ENCODE data around the gene TRERF1. TPM values are rescaled to one million over a fixed set of nuclear protein-coding genes. Genes with fewer than 3 reads are reported as not detected.

The TRERF1 gene
- total RNA-seq, 1 donor from 2014 or later: 13.2 TPM

DNA sequence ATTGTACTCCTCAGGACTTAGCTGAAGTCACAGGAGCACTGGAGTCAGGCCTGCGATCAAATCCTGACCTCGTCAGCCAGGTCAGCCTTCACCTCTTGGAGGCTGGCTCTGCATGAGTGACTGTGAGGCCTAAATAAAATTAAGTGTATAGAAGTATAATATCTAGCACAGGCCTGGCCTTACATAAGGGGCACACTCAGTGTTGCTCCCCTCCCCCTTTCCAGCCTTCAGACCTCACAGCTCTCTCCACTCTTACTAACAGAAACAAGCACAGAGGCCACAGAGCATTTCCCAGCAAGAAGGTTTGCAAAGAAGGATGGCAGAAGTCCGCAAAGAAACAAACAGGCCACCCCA, 84.8 kb downstream of the TRERF1 start:
- peaks cover 16% of the 10 kb centered on the region for H3K36me3 Mint-ChIP-seq
- H3K4me3 Mint-ChIP-seq: no peak overlapping the region
- H3K4me1 Mint-ChIP-seq (ENCODE audit: unreplicated experiment): peaks cover 16% of the 10 kb centered on the region
- H3K27me3 Mint-ChIP-seq: no peaks in the 10 kb centered on the region
- no peaks in the 10 kb centered on the region for H3K9me3 Mint-ChIP-seq
- no peak overlapping the region for H3K27ac Mint-ChIP-seq
- TF ChIP-seq, protein P1, sequence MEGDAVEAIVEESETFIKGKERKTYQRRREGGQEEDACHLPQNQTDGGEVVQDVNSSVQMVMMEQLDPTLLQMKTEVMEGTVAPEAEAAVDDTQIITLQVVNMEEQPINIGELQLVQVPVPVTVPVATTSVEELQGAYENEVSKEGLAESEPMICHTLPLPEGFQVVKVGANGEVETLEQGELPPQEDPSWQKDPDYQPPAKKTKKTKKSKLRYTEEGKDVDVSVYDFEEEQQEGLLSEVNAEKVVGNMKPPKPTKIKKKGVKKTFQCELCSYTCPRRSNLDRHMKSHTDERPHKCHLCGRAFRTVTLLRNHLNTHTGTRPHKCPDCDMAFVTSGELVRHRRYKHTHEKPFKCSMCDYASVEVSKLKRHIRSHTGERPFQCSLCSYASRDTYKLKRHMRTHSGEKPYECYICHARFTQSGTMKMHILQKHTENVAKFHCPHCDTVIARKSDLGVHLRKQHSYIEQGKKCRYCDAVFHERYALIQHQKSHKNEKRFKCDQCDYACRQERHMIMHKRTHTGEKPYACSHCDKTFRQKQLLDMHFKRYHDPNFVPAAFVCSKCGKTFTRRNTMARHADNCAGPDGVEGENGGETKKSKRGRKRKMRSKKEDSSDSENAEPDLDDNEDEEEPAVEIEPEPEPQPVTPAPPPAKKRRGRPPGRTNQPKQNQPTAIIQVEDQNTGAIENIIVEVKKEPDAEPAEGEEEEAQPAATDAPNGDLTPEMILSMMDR (conservative IDR thresholded peaks at IDR 0.05): no peak
- no peak for DNase-seq (ENCODE audit: extremely low spot score, unreplicated experiment)

DNA sequence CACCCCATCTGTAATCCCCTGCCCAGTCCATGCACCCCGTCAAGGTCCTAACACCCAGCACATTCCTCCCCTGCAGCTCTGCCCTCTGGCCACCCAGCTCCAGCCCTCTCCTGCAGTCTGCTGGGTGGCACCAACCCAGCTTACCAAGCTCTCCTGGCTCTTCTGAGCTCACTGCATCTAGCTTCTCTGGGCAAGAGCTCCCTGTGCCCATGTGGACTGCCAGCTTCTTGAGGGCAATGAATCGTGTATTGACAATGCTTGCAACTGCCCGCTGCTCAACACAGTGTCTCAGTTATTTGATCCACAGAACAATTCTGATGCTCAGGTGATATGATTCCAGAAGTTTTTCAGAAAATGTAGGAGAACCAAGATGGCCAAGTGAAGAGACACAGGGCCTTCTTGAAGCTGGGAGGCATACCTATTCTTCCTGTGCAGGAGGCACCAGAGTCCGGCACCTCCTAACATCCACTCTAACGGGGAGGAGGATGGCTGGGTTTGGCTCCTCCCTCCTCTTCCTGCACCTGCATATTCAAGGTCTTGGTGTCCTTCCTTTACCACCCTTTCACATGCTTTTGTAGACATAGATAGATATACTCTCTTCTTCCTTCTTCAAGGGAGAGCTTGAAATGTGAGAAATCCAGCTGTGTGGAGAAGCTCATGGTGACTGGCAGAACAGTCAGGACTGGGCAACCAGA, 85.6 kb downstream of the TRERF1 start:
- Mint-ChIP-seq H3K4me1 (ENCODE audit: unreplicated experiment) (peaks cover 16% of the 10 kb centered on the region), H3K27ac (no peak overlapping the region), H3K9me3 (no peaks in the 10 kb centered on the region), H3K36me3 (peaks cover 18% of the 10 kb centered on the region), H3K27me3 (no peaks in the 10 kb centered on the region), H3K4me3 (no peak overlapping the region)
- TF ChIP-seq, protein P1 (conservative IDR thresholded peaks at IDR 0.05): no peak
- DNase-seq (ENCODE audit: extremely low spot score, unreplicated experiment): no peak

DNA sequence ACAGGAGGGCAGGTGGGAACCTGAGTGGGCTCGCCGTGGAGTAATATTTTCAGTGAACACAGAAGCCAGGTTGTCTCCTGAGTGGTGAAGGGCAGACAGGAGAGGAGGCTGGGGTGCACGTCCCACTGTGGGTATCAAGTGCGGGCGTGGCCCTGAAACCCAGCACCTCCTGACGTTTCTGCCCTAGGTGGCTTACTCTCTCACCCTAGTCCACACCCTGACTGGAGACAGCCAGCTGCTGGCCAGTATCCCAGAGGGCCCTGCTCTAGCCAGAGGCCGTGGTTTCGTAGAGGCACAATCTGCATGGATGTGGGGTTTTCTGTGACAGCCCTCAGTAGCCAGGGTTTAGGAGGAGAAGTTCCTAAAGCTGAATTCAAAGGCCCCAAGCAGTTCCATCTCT, 86.7 kb downstream of the TRERF1 start:
- Mint-ChIP-seq H3K27ac (no peak overlapping the region), H3K4me3 (no peak overlapping the region), H3K27me3 (no peaks in the 10 kb centered on the region), H3K4me1 (ENCODE audit: unreplicated experiment) (peaks cover 16% of the 10 kb centered on the region), H3K9me3 (no peaks in the 10 kb centered on the region), H3K36me3 (peaks cover 18% of the 10 kb centered on the region)
- TF ChIP-seq, protein P1 (conservative IDR thresholded peaks at IDR 0.05): no peak
- no peak for DNase-seq (ENCODE audit: extremely low spot score, unreplicated experiment)

DNA sequence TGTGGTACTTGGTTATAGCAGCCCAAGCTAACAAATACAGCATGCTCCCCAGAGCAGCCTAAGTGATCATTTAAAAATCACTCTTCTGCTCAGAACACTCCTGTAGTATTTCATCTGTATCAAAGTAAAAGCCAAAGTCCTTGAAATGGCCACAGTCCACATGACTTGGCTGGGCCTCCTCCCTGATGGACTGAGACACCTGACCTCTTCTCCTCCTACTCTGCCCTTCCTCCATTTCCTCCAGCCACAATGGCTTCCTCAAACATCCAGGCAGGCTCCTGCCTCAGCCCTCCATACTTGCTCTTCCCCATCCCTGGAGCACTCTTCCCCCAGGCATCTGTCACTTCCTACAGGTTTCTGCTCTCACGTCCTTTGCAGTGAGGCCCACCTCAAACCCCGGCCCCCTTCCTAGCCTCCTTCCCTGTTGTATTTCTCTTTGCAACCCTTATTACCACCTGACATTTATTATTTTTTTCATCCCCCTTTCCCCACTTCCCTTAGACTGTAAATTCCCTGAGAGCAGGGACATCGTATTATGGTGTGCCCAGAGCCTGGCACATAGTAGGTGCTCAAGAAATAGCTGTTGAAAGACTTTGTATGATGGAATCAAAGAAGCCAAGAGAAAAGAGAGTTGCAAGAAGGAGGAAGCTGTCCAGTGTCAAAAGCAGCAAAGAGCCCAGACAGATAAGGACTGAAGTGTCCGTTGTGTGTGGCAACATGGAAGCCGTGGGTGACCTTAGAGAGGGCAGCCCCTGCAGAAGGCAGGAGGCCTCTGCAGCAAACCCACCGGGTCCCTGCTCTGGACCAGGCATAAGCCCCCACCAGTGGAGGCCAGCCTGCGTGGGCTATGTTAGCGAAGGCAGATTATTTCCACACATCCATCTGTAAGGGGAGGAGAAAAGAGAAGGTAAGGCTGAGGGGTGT, 87.5 kb downstream of the TRERF1 start:
- TF ChIP-seq, protein P1 (conservative IDR thresholded peaks at IDR 0.05): no peak
- Mint-ChIP-seq H3K4me3 (no peak overlapping the region), H3K27me3 (no peaks in the 10 kb centered on the region), H3K9me3 (no peaks in the 10 kb centered on the region), H3K4me1 (ENCODE audit: unreplicated experiment) (peaks cover 10% of the 10 kb centered on the region), H3K27ac (no peak overlapping the region), H3K36me3 (peaks cover 18% of the 10 kb centered on the region)
- DNase-seq (ENCODE audit: extremely low spot score, unreplicated experiment): no peak

DNA sequence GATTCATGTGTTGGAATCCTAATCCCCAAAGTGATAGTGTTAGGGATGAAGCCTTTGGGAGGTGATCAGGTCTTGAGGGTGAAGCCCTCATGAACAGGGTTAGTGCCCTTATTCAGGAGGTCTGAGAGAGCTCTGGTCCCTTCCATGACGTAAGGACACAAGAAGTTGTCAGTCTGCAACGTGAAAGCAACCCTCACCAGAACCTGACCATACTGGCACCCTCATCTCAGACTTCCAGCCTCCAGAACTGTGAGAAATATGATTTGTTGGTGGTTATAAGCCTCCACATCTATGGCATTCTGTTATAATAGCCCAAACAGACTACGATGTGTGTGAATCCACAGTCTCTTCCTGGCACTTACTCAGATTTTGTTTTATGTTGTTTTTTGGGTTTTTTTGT, 90.7 kb downstream of the TRERF1 start:
- H3K9me3 Mint-ChIP-seq: no peaks in the 10 kb centered on the region
- TF ChIP-seq, protein P1 (conservative IDR thresholded peaks at IDR 0.05): no peak
- no peak overlapping the region for H3K4me3 Mint-ChIP-seq
- H3K36me3 Mint-ChIP-seq: peaks cover 20% of the 10 kb centered on the region
- H3K4me1 Mint-ChIP-seq (ENCODE audit: unreplicated experiment): peaks cover 6% of the 10 kb centered on the region
- H3K27ac Mint-ChIP-seq: no peak overlapping the region
- DNase-seq (ENCODE audit: extremely low spot score, unreplicated experiment): no peak
- no peaks in the 10 kb centered on the region for H3K27me3 Mint-ChIP-seq
